Frontal cortex (tissue), 4 donors: ENCODE measurements around the gene AKAP17A. TPM values are rescaled to one million over a fixed set of nuclear protein-coding genes. Genes with fewer than 3 reads are reported as not detected.
"Not testable (repeated sequence)": the region's sequence is repeated elsewhere in the genome, so short reads cannot be mapped to it uniquely, and the experiment has no call there.

ENCODE experiments used
- DNase-seq, 2 donors: peaks; one replicate each; pipeline ENCODE4 v3.0.0; 2012; ENCODE audit warnings: low spot score in 2 of 2
- FAIRE-seq: peaks from 2 replicates; lab custom pipeline; 2012; peaks lifted over from hg19 to GRCh38; lab: Jason Lieb, UNC
- total RNA-seq: library from RNA; depleted of rRNA; stranded (reverse); fragments of >200 nt; gene quantifications from one replicate; pipeline ENCODE4 v1.2.3, GENCODE V29; 2014
- donor health status: control.
- donor health status: control.
- donor health status: control.

Gene AKAP17A, protein sequence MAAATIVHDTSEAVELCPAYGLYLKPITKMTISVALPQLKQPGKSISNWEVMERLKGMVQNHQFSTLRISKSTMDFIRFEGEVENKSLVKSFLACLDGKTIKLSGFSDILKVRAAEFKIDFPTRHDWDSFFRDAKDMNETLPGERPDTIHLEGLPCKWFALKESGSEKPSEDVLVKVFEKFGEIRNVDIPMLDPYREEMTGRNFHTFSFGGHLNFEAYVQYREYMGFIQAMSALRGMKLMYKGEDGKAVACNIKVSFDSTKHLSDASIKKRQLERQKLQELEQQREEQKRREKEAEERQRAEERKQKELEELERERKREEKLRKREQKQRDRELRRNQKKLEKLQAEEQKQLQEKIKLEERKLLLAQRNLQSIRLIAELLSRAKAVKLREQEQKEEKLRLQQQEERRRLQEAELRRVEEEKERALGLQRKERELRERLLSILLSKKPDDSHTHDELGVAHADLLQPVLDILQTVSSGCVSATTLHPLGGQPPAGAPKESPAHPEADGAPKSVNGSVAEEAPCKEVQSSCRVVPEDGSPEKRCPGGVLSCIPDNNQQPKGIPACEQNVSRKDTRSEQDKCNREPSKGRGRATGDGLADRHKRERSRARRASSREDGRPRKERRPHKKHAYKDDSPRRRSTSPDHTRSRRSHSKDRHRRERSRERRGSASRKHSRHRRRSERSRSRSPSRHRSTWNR
- total RNA-seq = 12.2 TPM

DNA sequence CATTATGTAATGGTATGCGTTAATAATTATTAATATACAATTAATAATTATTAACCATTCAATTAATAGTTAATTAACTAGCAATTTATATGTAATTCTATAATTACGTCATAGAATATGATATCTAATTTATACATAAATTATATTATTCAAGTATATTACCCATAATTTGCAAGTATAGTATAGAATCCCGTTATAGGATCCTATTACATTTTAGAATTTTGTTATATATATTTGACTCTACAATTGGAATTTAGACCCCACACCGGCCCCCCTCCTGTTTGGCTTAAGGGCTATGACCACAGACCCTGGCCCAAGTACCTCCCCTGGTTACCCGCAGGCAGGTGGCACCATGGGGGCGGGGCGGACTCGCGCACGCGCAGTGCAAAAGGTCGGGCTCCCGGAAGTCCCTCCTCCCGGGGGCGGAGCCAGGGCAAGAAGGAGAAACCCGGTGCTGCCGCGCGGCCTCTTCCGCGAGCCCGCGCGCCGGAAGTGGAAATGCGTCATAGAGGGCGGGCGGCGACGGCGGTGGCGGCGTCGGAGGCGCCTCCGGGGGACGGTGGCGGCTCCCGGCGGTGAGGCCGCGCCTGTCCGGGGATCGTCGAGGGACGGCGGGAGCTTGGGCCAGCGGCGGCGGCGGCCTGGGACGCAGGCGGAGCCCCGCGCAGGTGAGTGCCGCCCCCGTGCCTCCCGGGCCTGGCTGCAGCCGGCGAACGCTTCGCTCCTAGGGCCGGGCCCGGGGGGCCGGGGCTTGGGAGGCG, at the start of gene AKAP17A:
AKAP17A (plus strand) TSS at position 503 of the 761 bp plus-strand sequence. CDS start 1,859 bp downstream, outside the sequence.
- DNase-seq = peak; percentile 99
- no peak for FAIRE-seq

DNA sequence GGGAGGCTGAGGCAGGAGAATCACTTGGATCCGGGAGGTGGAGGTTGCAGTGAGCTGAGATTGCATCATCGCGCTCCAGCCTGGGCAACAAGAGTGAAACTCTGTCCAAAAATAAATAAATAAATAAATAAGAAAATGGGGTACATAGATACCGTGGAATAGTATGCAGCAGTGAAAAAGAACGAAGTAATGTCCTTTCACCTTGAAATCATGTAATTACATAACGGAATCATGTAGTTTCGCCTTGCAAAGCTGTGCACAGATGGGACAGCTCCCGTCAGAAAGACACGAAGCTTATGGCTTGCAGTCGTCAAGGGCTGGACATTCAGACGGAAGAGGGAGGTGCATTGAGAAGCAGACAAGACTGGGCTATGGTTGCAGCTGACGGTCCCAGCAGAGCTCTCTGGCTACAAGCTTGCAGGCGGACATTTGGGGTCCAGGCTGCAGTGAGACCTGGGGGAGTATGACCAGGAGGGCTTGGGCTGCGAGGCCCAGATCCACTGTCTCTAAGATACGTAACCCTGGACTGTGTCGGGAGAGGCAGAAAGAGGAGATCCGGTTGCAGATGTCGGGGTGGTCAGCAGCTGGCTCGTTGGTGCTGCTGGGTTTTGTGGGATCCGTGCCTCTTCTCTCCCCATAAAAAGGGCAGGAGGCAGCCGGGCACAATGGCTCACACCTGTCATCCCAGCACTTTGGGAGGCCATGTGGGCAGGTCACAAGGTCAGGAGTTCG, 48.2 kb upstream of the AKAP17A start:
- DNase-seq = no peak
- FAIRE-seq = no peak

DNA sequence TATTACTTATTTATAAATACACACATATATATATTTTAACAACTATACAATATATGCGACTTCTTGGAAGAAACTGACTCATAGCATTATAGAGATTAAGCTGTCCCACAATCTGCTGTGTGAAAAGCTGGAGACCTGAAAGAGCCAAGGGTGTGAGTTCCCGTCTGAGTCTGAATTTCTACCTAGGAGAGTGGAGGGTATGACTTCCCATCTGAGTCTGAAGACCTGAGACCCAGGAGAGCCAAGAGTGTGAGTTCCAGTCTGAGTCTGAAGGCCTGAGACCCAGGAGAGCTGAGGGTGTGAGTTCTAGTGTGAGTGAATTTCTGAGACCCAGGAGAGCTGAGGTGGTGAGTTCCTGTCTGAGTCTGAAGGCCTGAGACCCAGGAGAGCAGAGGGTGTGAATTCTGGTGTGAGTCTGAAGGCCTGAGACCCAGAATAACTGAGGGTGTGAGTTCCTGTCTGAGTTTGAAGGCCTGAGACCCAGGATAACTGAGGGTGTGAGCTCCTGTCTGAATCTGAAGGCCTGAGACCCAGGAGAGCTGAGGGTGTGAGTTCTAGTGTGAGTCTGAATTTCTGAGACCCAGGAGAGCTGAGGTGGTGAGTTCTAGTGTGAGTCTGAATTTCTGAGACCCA, 45.5 kb upstream of the AKAP17A start:
- FAIRE-seq (no peak), DNase-seq (no peak)

DNA sequence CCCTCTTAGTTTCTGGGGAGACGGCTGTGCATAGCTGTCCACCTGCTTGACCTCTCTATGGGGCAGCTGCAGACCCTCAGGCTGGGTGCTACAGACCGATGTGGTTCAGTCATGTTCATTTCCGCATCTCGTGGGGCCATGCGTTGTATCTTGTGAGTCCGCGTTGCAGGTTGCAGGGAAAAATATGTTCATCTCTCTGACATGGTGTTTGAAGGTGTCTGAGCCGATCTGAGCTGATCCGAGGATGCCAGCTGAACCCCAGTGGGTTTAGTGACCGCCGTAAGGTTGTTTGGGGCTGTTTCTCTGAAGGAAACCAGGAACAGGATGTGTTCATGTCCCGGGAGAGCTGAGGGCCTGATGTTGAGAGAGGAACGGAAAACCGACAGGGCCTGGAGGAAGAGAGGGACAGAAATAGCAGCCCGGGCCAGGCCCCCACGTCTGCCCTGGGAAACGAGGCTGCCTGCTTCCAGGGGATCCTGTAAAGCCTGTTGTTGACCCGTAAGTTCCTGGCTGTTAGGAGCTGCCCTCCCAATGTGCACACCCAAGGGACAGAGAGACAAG, 44.6 kb upstream of the AKAP17A start:
- DNase-seq (no peak), FAIRE-seq (no peak)

DNA sequence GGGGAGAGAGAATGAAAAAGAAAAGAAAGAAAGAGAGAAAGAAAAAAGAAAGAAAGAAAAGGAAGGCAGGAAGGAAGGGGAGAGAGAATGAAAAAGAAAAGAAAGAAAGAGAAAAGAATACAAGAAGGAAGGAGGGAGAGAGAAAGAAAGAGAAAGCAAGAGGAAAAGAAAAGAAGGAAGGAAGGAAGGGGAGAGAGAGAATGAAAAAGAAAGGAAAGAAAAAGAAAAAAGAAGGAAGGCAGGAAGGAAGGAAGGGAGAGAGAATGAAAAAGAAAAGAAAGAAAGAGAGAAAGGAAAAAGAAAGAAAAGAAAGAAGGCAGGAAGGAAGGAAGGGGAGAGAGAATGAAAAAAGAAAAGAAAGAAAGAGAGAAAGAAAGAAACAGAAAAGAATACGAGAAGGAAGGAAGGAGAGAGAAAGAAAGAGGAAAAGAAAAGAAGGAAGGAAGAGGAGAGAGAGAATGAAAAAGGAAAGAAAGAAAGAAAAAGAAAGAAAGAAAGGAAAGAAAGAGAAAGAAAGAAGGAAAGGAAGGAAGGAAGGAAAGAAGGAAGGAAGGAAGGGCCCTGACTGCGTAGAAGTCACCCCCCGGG, 39.4 kb upstream of the AKAP17A start:
- no peak for DNase-seq
- no peak for FAIRE-seq

DNA sequence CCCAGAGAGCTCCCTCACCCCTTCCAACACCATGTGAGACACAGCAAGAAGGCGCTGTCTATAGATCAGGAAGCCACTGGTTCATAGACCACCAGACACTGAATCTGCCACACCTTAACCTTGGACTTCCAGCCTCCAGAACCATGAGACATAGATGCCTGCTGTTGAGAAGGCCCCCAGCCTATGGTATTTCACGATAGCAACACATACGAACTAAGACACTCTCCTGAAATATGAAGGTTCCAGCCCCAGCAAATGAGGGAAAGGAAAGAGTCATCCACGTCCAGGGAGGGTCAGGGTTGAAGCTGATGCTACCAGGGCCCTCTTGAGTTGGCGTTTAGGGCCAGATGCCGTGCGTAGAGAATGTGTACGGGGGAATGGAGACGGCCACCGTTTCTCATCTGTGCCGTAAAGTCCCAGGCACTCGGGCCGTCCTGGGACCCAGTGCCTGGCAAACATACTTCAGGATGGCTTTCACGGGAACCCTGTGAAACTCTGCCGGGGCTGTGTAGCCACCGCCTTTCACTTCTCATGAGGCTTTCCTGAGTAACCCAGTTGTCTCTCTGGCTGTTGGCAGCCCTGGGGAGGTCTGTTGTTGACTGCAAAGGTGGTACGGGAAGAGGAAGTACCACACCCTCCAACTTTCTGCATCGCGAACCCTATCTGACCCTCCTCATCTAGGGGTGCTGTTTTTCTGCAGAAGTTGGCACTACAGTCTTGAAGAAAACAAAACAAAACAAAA, 36.8 kb upstream of the AKAP17A start:
- FAIRE-seq (no peak), DNase-seq (no peak)

DNA sequence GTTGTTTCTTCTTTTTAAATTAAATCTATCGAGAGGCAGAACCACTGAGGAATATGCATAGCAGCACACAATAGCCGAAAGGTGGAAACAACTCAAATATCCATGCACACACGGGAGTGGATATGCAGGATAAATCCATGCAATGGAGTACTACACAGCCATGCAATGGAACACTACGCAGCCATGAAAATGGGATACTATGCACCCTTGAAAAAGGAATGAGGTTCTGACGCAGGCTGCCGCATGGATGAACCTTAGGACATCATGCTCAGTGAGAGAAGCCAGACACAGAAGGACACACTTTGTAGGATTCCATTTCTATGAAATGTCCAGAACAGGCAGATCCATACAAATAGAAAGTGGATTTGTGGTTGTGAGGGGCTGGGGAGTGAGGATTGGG, 36.0 kb upstream of the AKAP17A start:
- DNase-seq (no peak), FAIRE-seq (no peak)

DNA sequence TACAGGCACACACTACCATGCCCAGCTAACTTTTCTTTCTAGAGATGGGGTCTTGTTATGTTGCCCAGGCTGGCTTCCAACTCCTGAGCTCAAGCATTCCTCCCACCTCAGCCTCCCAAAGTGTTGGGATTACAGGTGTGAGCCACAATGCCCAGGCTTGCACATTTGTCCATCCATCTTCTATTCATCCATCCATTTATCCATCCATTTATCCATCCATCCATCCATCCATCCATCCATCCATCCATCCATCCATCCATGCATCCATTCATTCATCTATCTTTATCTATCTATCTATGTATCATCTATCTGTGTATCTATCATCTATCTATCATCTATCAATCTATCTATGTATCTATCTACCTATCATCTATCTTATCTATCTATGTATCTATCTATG, 34.0 kb upstream of the AKAP17A start:
- not testable (repeated sequence) for DNase-seq, FAIRE-seq

DNA sequence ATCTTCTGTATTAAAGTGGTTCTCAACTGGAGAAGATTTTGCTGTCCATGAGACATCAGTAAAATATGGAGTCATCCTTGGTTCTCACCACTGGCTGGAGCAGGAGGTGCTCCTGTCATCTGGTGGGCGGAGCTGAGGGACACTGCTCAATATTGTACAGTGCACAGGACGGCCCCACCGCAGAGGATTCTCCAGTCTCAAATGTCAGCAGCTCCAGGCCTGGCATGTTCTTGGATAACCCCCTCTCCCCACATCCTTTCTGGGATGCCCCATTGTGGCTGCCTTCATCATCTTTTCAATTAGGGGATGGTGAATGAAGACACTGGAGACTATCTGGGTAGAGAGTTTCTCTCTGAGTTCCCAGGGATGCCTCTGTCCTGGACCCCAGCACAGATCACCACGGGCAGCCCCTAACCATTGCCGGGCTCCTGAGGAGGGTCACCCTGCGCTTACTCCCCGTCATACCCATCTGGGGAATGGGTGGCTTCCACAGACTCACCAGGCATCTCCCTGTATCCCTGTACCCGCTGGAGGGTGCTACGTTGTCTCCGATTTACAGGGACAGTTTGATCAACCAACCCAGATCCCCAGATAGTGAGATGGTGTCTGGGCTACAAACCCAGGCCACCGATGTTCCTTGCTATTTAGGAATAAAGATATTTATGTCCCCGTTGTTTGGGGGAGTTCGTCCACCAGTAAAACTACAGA, 32.5 kb upstream of the AKAP17A start:
- no peak for DNase-seq

DNA sequence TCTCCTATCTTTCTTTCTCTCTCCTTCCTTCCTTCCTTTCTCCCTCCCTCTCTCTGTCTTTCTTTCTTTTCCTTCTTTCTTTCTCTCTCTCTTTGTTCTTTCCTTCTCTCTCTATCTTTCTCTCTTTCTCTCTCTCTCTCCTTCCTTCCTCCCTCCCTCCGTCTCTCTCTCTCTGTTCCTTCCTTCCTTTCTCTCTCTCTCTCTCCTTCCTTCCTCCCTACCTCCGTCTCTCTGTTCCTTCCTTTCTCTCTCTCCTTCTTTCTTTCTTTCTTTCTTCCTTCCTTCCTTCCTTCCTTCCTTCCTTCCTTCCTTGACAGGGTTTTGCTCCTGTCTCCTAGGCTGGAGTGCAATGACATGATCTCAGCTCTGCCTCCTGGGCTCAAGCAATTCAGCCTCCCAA, 30.2 kb upstream of the AKAP17A start:
- DNase-seq (no peak), FAIRE-seq (no peak)

More for the DNA sequence above, 32.5 kb upstream of the AKAP17A start:
- no peak for FAIRE-seq

DNA sequence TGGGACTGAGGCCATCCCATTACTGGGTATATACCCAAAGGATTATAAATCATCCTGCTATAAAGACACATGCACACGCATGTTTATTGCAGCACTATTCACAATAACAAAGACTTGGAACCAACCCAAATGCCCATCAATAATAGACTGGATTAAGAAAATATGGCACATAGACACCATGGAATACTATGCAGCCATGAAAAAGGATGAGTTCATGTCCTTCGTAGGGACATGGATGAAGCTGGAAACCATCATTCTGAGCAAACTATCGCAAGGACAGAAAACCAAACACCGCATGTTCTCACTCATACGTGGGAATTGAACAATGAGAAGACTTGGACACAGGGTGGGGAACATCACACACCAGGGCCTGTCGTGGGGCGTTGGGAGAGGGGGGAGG, 27.3 kb upstream of the AKAP17A start:
- FAIRE-seq, DNase-seq: not testable (repeated sequence)

DNA sequence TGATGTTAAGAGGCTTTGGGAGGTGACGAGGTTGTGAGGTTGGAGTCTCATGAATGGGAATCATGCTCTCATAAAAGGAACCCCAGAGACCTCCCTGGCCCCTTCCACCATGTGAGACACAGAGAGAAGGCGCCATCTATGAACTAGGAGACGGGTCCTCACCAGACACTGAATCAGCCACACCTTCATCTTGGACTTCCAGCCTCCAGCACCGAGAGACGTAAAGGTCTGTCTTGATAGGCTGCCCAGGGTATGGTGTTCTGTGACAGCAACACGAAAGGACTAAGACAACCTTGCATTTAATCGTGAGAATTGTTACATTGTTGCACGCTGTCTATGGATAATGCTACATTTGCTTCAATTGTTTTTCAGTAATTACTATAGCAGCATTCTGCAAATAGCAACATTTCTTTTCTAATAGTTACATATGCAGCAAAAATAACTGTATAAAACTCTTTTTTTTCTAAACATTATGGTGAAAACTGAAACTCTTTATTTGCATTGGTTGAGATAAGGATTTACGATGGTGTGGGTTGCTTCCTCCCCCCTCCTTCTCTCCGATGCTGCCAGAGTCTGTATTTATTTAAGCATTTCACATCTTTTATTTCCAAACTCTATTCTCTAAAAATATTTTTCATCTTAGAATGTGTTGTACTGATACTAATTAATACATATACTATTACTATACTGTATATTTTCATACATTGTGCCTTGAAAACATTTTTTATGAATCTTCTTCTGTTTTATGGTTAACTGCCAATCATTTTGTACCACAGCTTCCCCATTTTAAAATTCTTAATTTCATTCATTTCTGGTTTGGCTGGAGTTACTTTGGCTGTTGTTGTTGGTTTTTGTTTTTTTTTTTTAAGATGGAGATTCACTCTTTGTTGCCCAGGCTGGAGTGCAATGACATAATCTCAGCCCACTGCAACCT, 26.4 kb upstream of the AKAP17A start:
- FAIRE-seq (no peak), DNase-seq (no peak)

DNA sequence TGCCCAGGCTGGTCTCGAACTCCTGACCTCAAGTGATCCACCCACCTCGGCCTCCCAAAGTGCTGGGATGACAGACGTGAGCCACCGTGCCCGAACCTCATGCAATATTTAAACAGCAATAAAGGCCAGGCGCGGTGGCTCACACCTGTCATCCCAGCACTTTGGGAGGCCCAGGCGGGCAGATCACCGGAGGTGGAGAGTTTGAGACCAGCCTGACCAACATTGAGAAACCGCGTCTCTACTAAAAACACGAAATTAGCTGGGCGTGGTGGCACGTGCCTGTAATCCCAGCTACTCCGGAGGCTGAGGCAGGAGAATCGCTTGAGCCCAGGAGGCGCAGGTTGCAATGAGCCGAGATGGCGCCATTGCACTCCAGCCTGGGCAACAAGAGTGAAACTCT, 17.2 kb upstream of the AKAP17A start:
- FAIRE-seq, DNase-seq: not testable (repeated sequence)

DNA sequence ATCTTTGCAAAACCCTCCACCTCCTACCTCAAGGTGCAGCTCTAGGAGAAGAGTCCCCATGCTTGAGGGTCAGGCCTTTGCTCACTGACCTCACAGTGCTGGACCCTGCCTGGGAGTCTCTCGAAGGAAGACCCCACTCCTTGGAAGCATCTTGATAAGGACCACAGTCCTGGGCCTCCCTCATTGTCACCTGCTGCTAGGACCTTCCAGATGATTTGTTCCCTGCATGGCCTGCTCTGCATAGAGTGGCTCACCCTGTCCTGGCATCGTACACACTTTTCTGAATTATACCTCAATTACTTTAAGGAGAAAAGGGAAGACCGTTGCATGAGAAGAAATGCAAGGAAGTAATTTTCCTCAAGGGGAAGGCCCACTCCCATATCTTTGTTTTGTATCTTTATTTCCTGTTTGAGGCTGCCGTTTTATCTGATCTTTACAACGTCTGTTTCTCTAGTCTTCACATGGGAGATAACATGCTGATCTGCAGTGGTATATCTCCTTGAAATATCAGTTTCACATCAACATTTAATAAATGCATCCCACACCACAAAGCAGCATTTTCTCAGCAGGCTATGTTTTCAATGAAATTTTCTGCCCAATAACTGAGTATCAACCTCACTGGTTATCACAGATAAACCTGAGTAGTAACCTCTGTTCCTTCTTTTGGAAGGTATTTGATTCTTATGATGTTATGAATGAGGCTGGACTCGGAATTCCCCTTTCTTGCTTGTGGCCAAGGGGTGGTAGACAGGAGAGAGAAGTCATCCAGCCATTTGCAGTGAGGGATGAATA, 15.0 kb upstream of the AKAP17A start:
- DNase-seq (no peak), FAIRE-seq (no peak)

DNA sequence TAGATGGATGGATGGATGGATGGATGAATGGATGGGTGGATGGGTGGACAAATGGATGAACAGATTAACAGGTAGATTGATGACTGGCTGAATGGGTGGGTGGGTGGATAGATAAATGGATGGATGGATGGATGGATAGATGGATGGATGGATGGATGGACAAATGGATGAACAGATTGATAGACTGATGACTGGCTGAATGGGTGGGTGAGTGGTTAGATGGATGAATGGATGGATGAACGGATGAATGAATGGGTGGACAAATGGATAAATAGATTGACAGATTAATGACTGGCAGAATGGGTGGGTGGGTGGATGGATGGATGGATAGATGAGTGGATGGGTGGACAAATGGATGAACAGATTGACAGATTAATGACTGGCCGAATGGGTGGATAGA, 13.6 kb upstream of the AKAP17A start:
- no peak for FAIRE-seq
- no peak for DNase-seq
